ENCODE results near the gene BRI3BP. TPM values are rescaled to one million over a fixed set of nuclear protein-coding genes. Genes with fewer than 3 reads are reported as not detected.

The BRI3BP gene
- total RNA-seq, 1 donor from 2014 or later = 1.5 TPM

DNA sequence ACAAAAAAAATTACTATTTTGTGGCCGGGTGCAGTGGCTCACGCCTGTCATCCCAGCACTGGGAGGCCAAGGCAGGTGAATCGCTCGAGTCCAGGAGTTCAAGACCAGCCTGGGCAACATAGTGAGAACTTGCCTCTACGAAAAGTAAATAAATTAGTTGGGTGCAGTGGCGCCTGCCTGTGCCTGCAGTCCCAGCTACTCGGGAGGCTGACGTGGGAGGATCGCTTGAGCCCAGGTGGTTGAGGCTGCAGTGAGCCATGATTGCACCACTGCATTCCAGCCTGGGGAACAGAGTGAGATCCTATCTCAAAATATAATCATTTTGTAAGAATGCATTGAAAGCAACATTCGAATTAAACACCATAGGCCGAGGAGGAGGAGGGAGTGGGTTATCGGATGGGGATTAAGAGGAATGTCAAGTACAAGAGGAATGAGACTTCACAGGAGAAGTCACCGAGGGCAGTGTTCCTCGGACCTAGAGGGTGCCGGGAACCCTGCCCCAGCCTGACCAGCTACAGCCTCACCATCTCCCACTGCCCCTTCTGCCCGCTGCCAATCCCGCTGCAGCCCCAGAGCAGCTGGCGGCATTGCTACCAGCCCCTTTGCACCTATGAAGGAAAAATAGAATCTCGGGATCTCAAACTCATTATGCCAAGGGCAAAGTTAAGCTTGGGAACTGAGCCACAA lies 39.2 kb downstream of the BRI3BP start:
- peaks cover 2% of the 10 kb centered on the region for H3K9me3 Mint-ChIP-seq (ENCODE audit: unreplicated experiment)
- peaks cover 2% of the 10 kb centered on the region for H3K27me3 Mint-ChIP-seq (ENCODE audit: unreplicated experiment)
- H3K27ac Mint-ChIP-seq (ENCODE audit: unreplicated experiment) = no peak overlapping the region
- H3K4me1 Mint-ChIP-seq (ENCODE audit: low read depth, unreplicated experiment) = peaks cover 3% of the 10 kb centered on the region
- no peak for DNase-seq
- TF ChIP-seq, protein P1, sequence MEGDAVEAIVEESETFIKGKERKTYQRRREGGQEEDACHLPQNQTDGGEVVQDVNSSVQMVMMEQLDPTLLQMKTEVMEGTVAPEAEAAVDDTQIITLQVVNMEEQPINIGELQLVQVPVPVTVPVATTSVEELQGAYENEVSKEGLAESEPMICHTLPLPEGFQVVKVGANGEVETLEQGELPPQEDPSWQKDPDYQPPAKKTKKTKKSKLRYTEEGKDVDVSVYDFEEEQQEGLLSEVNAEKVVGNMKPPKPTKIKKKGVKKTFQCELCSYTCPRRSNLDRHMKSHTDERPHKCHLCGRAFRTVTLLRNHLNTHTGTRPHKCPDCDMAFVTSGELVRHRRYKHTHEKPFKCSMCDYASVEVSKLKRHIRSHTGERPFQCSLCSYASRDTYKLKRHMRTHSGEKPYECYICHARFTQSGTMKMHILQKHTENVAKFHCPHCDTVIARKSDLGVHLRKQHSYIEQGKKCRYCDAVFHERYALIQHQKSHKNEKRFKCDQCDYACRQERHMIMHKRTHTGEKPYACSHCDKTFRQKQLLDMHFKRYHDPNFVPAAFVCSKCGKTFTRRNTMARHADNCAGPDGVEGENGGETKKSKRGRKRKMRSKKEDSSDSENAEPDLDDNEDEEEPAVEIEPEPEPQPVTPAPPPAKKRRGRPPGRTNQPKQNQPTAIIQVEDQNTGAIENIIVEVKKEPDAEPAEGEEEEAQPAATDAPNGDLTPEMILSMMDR (IDR thresholded peaks at IDR 0.05; ENCODE audit: partially characterized antibody, unreplicated experiment) = no peak
- no peak overlapping the region for H3K4me3 Mint-ChIP-seq (ENCODE audit: unreplicated experiment)
- peaks cover 5% of the 10 kb centered on the region for H3K36me3 Mint-ChIP-seq (ENCODE audit: unreplicated experiment)

DNA sequence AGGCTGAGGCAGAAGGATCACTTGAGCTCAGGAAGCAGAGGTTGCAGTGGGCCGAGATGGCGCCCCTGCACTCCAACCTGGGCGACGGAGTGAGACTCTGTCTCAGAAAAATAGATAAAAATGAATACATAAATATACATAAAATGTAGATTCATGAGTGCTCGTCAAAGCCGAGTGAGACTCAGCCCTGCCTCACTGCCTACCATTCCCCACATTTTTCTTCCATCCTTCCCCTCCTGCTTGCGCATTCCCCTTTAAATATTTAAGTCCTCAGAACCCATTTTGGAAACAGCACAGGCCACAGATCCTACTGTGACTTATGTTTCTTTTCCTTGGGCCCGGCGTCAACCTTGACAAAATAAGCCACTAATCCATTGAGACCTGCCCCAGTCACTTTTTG lies 39.8 kb downstream of the BRI3BP start:
- H3K27me3 Mint-ChIP-seq (ENCODE audit: unreplicated experiment) = peaks cover 2% of the 10 kb centered on the region
- DNase-seq = no peak
- TF ChIP-seq, protein P1 (IDR thresholded peaks at IDR 0.05; ENCODE audit: partially characterized antibody, unreplicated experiment) = no peak
- no peak overlapping the region for H3K27ac Mint-ChIP-seq (ENCODE audit: unreplicated experiment)
- H3K4me3 Mint-ChIP-seq (ENCODE audit: unreplicated experiment) = no peak overlapping the region
- peaks cover 3% of the 10 kb centered on the region for H3K4me1 Mint-ChIP-seq (ENCODE audit: low read depth, unreplicated experiment)
- H3K9me3 Mint-ChIP-seq (ENCODE audit: unreplicated experiment) = peaks cover 2% of the 10 kb centered on the region
- peaks cover 5% of the 10 kb centered on the region for H3K36me3 Mint-ChIP-seq (ENCODE audit: unreplicated experiment)

DNA sequence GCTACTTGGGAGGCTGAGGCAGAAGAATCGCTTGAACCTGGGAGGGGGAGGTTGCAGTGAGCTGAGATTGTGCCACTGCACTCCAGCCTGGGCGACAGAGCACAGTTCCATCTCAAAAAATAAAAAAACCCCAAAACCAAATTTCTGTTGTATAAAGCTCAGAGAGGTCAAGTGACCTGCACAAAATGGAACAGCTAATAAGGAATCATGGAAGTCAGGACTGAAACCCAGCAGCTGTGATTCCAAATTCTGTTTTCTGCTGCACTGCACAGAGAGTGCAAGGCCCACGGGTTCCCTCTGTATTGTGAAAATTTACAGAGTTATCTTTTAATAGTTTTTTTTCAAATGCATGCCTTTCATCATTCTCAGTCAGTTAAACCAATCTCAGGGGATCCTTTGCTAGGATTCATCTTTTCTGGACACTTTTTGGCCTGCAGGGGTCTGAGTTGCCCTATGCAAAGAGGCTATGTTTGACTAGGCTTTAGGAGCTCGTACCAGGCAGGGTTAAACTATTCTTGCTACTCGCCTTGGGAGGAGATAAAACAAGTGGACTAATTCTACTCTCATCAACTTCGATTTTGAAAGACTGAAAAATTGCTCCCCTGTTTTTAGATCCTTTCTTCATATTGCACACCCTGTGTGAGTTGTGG lies 45.7 kb downstream of the BRI3BP start:
- TF ChIP-seq, protein P1 (IDR thresholded peaks at IDR 0.05; ENCODE audit: partially characterized antibody, unreplicated experiment) = no peak
- DNase-seq = no peak
- H3K9me3 Mint-ChIP-seq (ENCODE audit: unreplicated experiment) = no peaks in the 10 kb centered on the region
- no peaks in the 10 kb centered on the region for H3K4me1 Mint-ChIP-seq (ENCODE audit: low read depth, unreplicated experiment)
- H3K27ac Mint-ChIP-seq (ENCODE audit: unreplicated experiment) = no peak overlapping the region
- no peak overlapping the region for H3K4me3 Mint-ChIP-seq (ENCODE audit: unreplicated experiment)
- H3K27me3 Mint-ChIP-seq (ENCODE audit: unreplicated experiment) = no peaks in the 10 kb centered on the region
- H3K36me3 Mint-ChIP-seq (ENCODE audit: unreplicated experiment) = peaks cover 5% of the 10 kb centered on the region

GRCh38 chr12:125049093-125049458 lies 55.6 kb downstream of the BRI3BP start:
- H3K9me3 Mint-ChIP-seq (ENCODE audit: unreplicated experiment) = no peaks in the 10 kb centered on the region
- H3K36me3 Mint-ChIP-seq (ENCODE audit: unreplicated experiment) = peaks cover 3% of the 10 kb centered on the region
- TF ChIP-seq, protein P1 (IDR thresholded peaks at IDR 0.05; ENCODE audit: partially characterized antibody, unreplicated experiment) = no peak
- H3K27ac Mint-ChIP-seq (ENCODE audit: unreplicated experiment) = no peak overlapping the region
- no peak for DNase-seq
- H3K27me3 Mint-ChIP-seq (ENCODE audit: unreplicated experiment) = no peaks in the 10 kb centered on the region
- H3K4me1 Mint-ChIP-seq (ENCODE audit: low read depth, unreplicated experiment) = peaks cover 2% of the 10 kb centered on the region
- H3K4me3 Mint-ChIP-seq (ENCODE audit: unreplicated experiment) = peak overlapping the region; percentile 83

DNA sequence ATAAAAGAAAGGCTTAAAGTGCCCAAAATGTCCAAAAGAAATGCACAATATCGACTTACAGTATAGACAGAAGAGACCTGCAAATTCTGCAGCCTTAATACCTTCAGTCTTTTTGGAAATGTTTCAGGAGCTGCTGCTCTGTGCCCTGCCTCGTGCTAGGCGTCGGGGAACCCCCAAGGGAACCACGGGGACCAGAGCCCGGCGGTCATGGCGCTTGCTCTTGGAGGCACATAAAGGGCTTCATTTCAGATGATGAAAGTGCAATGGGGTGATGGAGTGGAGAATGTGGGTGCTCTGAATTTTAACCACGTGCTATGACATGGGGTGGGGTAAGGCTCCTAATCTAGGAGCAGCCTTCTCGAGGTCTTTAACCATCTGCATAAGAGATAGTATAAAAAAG lies 57.0 kb downstream of the BRI3BP start:
- Mint-ChIP-seq H3K4me1 (ENCODE audit: low read depth, unreplicated experiment) (peaks cover 2% of the 10 kb centered on the region), H3K27ac (ENCODE audit: unreplicated experiment) (peak overlapping the region; percentile 70), H3K9me3 (ENCODE audit: unreplicated experiment) (no peaks in the 10 kb centered on the region), H3K27me3 (ENCODE audit: unreplicated experiment) (no peaks in the 10 kb centered on the region), H3K4me3 (ENCODE audit: unreplicated experiment) (no peak overlapping the region), H3K36me3 (ENCODE audit: unreplicated experiment) (peaks cover 5% of the 10 kb centered on the region)
- TF ChIP-seq, protein P1 (IDR thresholded peaks at IDR 0.05; ENCODE audit: partially characterized antibody, unreplicated experiment) = no peak
- DNase-seq = no peak
